ENCODE measurements around the gene TMC4. TPM values are rescaled to one million over a fixed set of nuclear protein-coding genes. Genes with fewer than 3 reads are reported as not detected.

Gene TMC4
- total RNA-seq, 2 donors from 2014 or later, result 0.41 to 7.8 TPM

GRCh38 chr19:54138489-54139256 is 34.3 kb downstream of the TMC4 start:
- Histone ChIP-seq H3K36me3 (peaks cover 15% of the 10 kb centered on the region), H3K9me3 (no peaks in the 10 kb centered on the region), H3K27me3 (replicated peaks; ENCODE audit: insufficient read depth) (no peaks in the 10 kb centered on the region), H3K4me3 (peak overlapping the region; percentile 99), H3K4me1 (ENCODE audit: control insufficient read depth in 1 of 2, low read depth in 2 of 2) (peaks cover 24 to 38% of the 10 kb centered on the region in 2 donors), H3K27ac (peak overlapping the region in 1 of 2 donors; percentile 92)
- ATAC-seq (ENCODE audit: insufficient number of reproducible peaks, low FRiP score, low read depth) (no peak), DNase-seq (ENCODE audit: low spot score) (no peak)
- TF ChIP-seq CTCF (IDR thresholded peaks at IDR 0.05), result no peak

- Histone ChIP-seq H3K9me3 (no peaks in the 10 kb centered on the region), H3K4me1 (ENCODE audit: control insufficient read depth in 1 of 2, low read depth in 2 of 2) (peaks cover 24 to 38% of the 10 kb centered on the region in 2 donors), H3K27me3 (replicated peaks; ENCODE audit: insufficient read depth) (no peaks in the 10 kb centered on the region), H3K27ac (peak within 1 kb of the TSS; percentile 92 to 96), H3K4me3 (peak within 1 kb of the TSS; percentile 99), H3K36me3 (peaks cover 7% of the 10 kb centered on the region)
- TF ChIP-seq CTCF (IDR thresholded peaks at IDR 0.05), result no peak
- no peak for ATAC-seq (ENCODE audit: insufficient number of reproducible peaks, low FRiP score, low read depth)
- DNase-seq (ENCODE audit: low spot score), result no peak
Observed at GRCh38 chr19:54137699-54138488, 35.1 kb downstream of the TMC4 start, which contains the start of gene CNOT3. Gene CNOT3 (plus strand): TSS chr19:54137762. CDS start chr19:54142979, 5,217 bp downstream.

GRCh38 chr19:54136864-54137698 is 35.9 kb downstream of the TMC4 start:
- peak; percentile 99 for DNase-seq (ENCODE audit: low spot score)
- H3K4me3 ChIP-seq, result peak overlapping the region; percentile 99
- peak; percentile 99 for ATAC-seq (ENCODE audit: insufficient number of reproducible peaks, low FRiP score, low read depth)
- peaks cover 24 to 38% of the 10 kb centered on the region in 2 donors for H3K4me1 ChIP-seq (ENCODE audit: control insufficient read depth in 1 of 2, low read depth in 2 of 2)
- no peak for TF ChIP-seq CTCF (IDR thresholded peaks at IDR 0.05)
- no peaks in the 10 kb centered on the region for H3K27me3 ChIP-seq (replicated peaks; ENCODE audit: insufficient read depth)
- no peaks in the 10 kb centered on the region for H3K36me3 ChIP-seq
- H3K9me3 ChIP-seq, result no peaks in the 10 kb centered on the region
- peak overlapping the region; percentile 92 to 96 for H3K27ac ChIP-seq

GRCh38 chr19:54136086-54136863 is 36.7 kb downstream of the TMC4 start:
- Histone ChIP-seq H3K4me3 (peak overlapping the region; percentile 70), H3K27me3 (replicated peaks; ENCODE audit: insufficient read depth) (no peaks in the 10 kb centered on the region), H3K4me1 (ENCODE audit: control insufficient read depth in 1 of 2, low read depth in 2 of 2) (peaks cover 24 to 38% of the 10 kb centered on the region in 2 donors), H3K27ac (peak overlapping the region; percentile 48 to 51), H3K36me3 (peaks cover 3% of the 10 kb centered on the region), H3K9me3 (no peaks in the 10 kb centered on the region)
- ATAC-seq (ENCODE audit: insufficient number of reproducible peaks, low FRiP score, low read depth) (no peak), DNase-seq (ENCODE audit: low spot score) (no peak)
- no peak for TF ChIP-seq CTCF (IDR thresholded peaks at IDR 0.05)

All from thoracic aorta (tissue), 2 donors.